HG03565 (cell line): Measurements from ENCODE around the gene BRAT1.

Experiments used
- ATAC-seq: cut with Tn5 transposase; IDR thresholded peaks from one replicate; pipeline ENCODE4 v1.9.1; 2021; ENCODE audit warnings: mild to moderate bottlenecking, moderate library complexity; ENCODE audit not compliant: unreplicated experiment

The BRAT1 gene

DNA sequence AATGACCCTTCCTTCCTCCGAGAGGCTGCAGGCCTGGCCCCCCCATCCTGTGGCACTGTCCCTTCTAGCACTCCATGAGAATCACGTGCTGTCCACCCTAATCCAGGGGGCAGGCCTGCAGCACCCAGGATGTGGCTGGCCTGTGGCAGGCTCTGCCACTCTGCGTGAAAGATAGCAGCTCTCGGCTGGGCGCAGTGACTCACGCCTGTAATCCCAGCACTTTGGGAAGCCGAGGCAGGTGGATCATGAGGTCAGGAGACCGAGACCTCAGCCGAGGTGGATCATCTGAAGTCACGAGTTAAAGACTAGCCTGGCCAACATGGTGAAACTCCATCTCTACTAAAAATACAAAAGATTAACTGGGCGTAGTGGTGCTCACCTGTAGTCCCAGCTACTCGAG lies 54.6 kb downstream of the BRAT1 start:
- ATAC-seq, result no peak

DNA sequence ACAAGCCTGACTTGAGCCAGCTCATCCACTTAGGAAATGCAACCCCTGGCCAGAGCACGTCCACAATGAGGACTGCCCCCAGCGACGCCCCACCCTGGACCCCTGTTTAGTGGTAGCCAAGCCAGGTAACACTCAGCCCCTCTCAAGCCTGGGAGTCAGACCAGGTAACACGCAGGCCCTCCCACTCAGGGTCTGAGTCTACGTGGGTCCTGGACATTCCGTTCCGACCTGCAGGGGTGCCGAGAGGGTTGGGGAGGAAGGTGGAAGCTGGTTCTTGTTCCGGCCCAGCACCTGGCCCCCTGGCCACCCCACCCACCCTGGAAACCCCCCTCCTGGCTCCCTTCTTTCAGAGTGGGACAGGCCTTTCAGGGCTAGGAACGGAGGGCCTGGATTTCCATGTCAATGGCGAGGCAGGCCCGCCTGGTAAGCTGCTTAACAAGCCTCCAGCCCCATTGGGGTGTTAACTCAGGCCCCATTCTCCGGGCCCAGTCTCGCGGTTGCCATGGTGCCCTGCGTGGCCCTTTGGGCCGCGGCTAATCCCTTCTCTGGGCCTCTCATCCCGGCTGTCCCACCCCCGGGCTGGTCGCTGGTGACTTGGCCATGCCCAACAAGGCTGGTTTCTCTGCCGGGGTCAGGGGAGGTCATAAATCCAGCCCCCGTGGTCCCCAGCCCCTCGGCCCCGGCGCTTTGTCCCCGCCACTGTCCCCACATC lies 55.4 kb downstream of the BRAT1 start:
- ATAC-seq, result no peak

DNA sequence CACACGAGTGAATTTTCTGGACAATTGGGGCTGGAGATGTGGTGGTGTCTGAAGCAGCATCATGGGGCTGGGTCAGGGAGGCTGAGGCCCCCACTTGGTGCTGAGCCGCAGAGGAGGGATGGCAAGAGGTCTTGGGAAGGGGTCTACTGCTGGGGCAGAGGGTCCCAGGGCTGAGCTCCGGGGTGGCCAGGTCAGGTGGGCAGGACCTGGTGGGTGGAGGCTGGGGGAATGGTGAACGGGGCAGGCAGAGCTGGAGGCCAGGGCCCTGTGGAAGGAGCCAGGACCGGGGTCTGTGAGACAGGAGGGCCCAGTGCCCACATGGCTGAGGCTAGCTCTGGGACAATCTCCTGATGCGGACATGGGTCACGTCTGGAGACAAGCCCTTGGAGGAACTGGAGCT lies 56.1 kb downstream of the BRAT1 start:
- ATAC-seq, result no peak

DNA sequence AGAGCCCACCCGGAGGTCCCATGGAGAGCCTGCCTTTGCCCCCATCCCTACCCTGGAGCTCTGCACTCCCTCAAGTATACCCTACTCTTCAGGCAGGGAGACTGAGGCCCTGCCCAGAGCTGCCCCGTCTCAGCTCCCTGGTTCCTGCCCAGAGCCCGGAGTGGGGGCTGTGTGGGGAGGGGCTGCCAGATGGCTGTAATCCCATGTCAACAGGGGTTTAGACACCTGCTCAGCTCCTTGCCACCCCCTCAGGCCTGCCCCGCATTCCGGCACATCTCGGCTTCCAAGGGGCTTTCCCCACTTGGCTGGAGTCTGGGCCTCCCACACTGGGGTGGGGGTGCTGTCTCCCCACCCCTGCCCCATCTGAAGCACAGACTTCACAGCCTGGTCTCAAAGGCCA lies 56.6 kb downstream of the BRAT1 start:
- no peak for ATAC-seq

DNA sequence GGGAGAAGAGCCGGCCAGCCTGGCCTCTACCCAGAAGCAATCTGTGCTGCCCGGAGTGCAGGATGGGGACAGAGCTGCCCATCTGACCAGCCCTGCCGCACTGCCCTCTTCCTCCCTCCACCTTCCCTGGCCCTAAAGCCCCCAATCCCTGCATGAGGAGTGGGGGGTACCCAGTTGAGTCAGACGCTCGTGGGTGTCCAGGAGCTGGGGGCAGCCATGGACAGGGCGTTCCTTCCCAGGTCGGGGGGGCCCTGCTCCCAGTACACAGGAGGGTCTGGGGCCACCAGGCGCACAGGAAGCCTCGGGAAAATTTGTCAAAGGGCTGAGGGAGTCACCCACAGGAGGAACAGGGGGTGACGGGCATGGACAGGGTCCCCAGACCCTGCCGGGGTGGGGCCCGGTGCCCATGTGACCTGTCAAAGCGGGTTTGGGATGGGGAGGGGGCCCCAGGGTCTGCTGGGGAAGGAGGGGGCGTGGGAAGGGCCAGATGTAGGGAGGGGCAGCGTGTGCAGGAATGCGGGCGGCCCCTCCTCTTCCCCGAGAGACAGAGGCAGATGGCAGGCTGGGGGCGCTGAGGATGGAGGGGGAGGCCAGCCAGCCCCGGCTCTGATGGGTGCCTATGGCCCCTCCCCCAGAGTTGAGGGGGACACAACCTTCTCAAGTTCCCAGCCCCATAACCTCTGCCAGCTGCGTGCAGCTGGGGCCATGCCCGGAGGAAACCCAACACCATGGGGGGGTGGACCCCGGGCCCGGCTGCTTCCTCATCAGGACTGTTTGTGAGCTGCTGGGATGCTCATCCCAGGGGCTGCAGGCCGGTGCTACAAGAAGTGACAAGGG lies 57.6 kb downstream of the BRAT1 start:
- no peak for ATAC-seq

DNA sequence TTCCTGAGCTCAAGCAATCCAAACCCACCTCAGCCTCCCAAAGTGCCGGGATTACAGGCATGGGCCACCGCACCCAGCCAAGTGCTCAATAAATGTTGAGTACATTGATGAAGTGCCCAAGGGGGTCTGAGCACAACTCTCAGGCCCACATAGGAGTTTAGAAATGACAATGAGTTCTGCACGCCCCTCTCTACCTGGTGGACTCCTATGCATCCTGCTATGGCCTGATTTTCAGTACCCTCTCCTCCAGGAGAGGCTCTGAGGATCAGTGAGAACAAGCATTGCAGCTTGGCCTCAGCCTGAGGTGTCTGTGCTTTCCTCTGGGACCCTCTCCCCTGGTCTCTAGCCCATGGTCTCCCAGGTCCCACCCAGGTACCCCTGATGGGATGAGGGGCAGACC lies 58.3 kb downstream of the BRAT1 start:
- ATAC-seq, result no peak

DNA sequence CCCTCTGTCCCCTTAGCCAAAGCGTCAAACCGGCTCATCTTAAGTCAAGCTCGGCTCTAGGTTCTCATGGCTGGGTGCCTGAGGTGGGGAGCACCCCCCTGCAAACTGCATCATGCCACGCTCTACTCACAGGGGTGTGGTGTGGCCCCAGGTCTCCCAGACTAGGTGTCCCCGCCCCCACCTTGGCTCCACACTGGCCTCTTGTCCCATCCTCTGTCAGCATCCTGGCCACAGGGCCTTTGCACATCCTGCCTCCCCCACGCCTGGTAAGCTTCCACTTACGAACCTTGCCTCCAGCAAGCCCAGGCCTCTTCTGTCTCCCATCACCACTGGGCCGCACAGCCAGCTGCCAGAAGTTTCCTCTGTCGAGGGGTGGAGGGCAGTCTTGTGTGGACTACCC lies 58.9 kb downstream of the BRAT1 start:
- no peak for ATAC-seq

DNA sequence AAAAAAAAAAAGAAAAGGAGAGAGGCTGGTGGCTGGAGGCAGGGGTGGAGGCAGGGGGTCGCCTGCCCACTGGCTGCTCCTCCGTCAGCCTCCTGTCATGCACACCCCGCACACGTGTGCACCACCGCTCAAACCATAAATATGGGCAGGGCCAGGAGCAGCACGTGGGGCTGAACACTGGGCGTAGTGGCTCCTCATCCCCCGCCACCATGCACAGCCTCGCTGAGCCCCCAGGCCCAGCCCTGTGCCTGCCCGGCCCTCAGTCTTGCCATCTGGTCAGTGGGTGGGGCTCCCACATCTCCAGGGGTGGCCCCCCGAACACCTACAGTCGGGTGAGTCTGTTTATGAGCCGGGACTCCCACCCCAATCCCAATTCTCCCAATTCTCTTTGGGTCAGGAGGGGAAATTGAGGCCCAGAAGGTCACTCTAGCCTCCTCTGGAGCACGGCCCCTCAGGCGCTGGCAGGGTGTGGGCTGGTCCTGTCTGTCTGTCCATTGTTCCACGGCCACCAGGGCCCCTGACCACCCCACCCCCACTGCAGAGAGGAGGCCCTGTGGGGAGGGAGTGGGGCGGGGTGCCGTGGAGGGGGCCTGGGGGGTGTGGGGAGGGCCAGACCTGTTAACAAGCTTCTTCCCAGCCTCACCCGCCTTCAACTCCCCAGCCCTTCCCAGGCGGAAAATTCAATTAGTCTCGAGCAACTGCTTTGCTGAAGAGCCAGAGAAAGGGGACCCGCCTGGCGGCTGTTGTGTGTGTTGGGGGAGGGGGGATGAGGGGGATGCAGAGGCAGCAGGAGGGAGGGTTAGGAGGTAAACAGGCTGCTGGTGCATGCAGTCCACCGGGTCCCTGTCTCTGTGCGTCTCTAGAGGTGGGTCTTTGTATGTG lies 59.7 kb downstream of the BRAT1 start:
- no peak for ATAC-seq

DNA sequence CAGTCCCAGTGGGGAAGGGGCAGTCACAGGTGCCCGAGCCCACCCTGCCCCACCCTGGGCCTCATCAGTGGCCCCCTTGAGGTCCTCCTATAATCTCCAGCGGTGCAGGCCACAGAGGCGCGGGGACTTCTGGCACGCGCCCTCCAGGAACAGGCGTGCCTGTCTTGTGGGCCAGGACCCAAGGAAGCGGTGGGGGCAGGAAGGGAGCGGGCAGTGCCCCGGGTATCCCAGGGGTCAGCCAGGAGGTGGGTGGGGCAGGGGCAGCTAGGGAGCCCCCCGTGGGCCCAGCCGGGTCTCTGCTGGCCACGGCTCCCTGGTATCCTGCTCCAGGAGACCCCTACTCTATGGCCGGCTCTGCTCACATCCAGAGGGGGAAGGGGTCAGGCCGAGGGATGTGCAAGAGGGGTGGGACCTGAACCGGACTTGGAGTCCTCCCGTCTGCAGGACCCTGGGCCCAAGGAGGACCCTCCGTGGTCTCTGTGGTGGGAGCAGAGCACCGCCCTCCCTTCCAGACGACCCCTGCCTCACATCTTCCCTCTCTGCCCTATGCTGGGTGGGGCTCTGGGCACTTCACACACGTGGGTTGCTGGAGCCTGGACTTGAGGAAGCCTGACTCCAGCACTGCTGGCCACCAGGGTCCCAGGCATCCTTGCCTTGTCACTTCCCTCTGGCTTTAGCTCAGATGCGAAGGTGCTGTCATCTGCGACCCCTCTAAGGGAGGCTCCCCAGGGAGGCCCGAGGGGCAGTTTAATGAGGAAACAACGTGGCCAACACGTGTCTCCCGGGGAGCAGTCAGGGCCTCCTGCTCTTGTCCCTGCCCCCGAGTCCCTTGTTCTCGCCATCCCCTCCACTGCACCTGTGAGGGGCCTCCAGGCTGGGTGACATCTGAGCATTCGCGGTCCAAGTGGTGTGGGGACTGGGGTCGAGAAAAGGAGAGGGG lies 60.9 kb downstream of the BRAT1 start:
- no peak for ATAC-seq

DNA sequence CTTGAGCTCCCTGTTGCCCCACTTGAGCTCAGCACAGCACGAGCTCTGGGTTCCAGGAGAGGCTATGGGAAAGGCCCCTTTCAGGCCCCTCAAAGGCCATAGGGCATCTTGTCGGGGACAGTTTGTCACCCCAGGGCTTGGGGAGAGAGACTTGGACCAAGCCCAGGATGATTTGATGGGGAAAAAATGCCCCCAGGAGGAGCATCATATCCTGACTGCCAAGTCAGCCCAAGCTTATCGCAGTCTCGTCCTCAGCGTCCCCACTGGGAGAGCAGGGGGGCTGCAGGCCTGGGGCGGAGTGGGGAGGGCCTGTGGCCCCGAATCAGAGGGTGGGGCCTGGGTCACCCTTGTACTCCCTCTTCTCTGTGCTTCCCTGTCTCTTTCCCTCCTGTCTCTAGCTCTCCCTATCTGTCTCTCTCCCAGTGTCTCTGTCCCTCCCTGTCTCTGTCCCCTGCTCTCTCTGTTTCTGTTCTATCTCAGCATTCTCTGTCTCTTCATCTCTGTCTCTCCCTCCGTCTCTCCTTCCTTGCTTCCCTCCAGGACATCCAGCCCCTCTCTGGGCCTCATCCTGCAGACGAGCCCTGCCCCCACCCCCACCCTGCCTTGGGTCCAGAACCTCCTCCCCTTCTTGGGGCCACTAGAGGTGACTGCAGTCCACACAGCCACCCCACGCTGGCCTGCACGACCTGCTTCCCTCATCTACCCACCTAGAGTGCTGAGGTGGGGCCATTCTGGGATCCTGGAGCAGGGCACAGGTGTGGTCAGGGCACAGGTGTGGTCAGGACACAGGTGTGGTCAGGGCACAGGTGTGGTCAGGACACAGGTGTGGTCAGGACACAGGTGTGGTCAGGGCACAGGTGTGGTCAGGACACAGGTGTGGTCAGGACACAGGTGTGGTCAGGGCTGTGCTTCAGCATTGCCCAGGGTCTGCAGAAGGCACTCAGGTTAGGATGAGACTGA lies 61.8 kb downstream of the BRAT1 start:
- ATAC-seq, result no peak

DNA sequence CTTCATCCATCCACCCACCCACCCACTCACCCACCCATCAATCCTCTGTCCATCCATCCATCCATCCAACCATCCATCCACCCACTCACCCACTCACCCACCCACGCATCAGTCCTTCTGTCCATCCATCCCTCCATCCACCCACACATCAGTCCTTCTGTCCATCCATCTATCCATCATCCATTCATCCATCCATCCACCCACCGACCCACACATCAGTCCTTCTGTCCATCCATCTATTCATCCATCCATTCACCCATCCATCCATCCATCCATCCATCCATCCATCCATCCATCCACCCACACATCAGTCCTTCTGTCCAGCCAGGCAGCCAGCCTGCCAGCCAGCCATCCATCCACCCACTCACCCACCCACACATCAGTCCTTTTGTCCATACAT lies 63.3 kb downstream of the BRAT1 start:
- no peak for ATAC-seq

DNA sequence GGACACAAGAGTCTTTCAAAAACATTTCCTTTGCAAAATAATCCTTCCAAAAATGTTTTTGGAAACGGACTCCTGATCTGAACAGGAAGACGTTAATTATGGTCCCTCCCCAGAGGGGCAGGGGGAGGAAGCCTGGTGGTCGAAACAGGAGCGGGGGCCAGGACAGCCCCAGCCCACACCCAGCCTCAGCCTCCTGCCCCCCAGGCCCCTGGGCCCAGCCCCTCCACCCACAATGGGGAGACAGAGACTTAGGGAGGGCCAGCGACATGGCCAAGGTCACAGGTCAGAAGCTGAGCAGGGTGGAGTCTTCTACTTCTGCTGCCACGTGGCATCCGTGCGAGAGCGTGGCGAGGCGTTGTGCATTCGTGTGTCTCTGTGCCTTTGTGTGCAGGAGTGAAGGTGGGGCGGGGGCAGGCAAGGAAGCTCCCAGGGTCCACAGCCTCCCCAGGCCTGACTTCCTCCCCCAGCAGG lies 65.1 kb downstream of the BRAT1 start:
- ATAC-seq, result no peak

DNA sequence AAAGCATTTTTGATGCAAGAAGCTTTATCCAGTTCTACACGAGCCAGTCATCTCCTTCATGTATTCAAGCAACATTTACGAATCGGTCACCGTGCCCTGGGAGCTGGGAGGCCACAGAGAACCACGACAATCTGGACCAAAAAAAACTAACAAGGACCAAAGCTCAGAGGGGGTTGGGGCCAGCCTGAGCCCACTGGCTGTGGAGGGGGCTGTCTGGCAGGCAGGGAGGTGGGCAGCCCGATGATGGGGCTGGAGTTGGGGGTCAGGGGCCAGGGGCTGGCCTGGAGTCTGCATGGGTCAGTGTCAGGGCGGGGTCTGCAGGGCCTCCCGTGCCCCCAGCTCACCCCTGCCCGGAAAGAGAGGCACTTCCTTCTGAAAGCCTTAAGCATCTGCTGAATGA lies 66.6 kb downstream of the BRAT1 start:
- no peak for ATAC-seq

DNA sequence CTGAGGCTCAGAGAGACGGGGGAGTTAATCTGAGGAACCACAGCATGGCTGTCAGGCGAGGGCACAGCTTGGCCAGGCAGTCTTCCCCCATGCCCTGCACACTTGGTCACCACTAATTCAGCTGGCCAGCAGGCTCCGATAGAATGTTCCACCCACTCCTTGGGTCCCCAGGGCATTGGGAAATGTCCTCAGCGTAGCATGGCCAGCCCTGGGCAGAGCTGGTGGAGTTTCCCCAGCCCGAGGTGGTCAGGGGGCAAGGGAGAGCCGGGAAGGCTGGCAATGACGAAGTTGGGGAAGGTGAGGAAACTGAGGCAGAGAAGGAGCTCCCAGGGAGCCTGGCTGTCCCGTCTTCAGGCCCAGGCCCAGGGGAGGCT lies 67.1 kb downstream of the BRAT1 start:
- no peak for ATAC-seq
